ENCODE measurements around the gene IRF4.

The IRF4 gene

GRCh38 chr6:345747-346385 lies 45.7 kb upstream of the IRF4 start:
- no peak for TF ChIP-seq CTCF (IDR thresholded peaks at IDR 0.05; ENCODE audit: borderline replicate concordance, insufficient read depth, low read depth, low read length)
- no peak overlapping the region for H3K4me3 ChIP-seq (ENCODE audit: low read depth, low read length)

GRCh38 chr6:346386-347030 lies 45.0 kb upstream of the IRF4 start:
- no peak for TF ChIP-seq CTCF (IDR thresholded peaks at IDR 0.05; ENCODE audit: borderline replicate concordance, insufficient read depth, low read depth, low read length)

GRCh38 chr6:347232-347631 lies 44.3 kb upstream of the IRF4 start:
- TF ChIP-seq CTCF (IDR thresholded peaks at IDR 0.05; ENCODE audit: borderline replicate concordance, insufficient read depth, low read depth, low read length) = no peak
- H3K4me3 ChIP-seq (ENCODE audit: low read depth, low read length) = no peak overlapping the region

More at GRCh38 chr6:346386-347030, 45.0 kb upstream of the IRF4 start:
- H3K4me3 ChIP-seq (ENCODE audit: low read depth, low read length) = no peak overlapping the region

- no peak overlapping the region for H3K4me3 ChIP-seq (ENCODE audit: low read depth, low read length)
- TF ChIP-seq CTCF (IDR thresholded peaks at IDR 0.05; ENCODE audit: borderline replicate concordance, insufficient read depth, low read depth, low read length) = no peak
Observed at GRCh38 chr6:347951-348859, 43.3 kb upstream of the IRF4 start.

GRCh38 chr6:348860-349396 lies 42.6 kb upstream of the IRF4 start:
- H3K4me3 ChIP-seq (ENCODE audit: low read depth, low read length) = no peak overlapping the region
- no peak for TF ChIP-seq CTCF (IDR thresholded peaks at IDR 0.05; ENCODE audit: borderline replicate concordance, insufficient read depth, low read depth, low read length)

GRCh38 chr6:349491-349921 lies 42.0 kb upstream of the IRF4 start:
- TF ChIP-seq CTCF (IDR thresholded peaks at IDR 0.05; ENCODE audit: borderline replicate concordance, insufficient read depth, low read depth, low read length) = no peak
- no peak overlapping the region for H3K4me3 ChIP-seq (ENCODE audit: low read depth, low read length)
